GM23338 (cell line): ENCODE data around the gene PCSK2.

Source experiments
- CREB1 ChIP-seq: fragments of 250-450 bp; sonication (Bioruptor Pico); IDR thresholded peaks from 2 replicates; pipeline ENCODE4 v1.5.0; 2020; ENCODE audit warnings: low read depth, mild to moderate bottlenecking, moderate library complexity
- EZH2 ChIP-seq: fragments of 200-600 bp; sonication (generic); IDR thresholded peaks from one replicate; pipeline ENCODE4 v1.8.0; 2017; ENCODE audit warnings: antibody characterized with exemption, mild to moderate bottlenecking, low read depth; ENCODE audit not compliant: unreplicated experiment
- EZH2phosphoT487 ChIP-seq: fragments of 200-600 bp; sonication (generic); IDR thresholded peaks from one replicate; pipeline ENCODE4 v1.8.1; 2018; ENCODE audit warnings: antibody characterized with exemption; ENCODE audit not compliant: unreplicated experiment
- JUNB ChIP-seq: IDR thresholded peaks from one replicate; pipeline ENCODE4 v1.6.1; 2016; ENCODE audit warnings: antibody characterized with exemption; ENCODE audit not compliant: unreplicated experiment
- NANOG ChIP-seq: IDR thresholded peaks from 2 replicates; pipeline ENCODE4 v1.6.1; 2016; ENCODE audit warnings: antibody characterized with exemption, borderline replicate concordance
- POLR2AphosphoS5 ChIP-seq: IDR thresholded peaks from 2 replicates; pipeline ENCODE4 v1.6.1; 2016; ENCODE audit warnings: antibody characterized with exemption, low read depth
- STAT1 ChIP-seq: IDR thresholded peaks from one replicate; pipeline ENCODE4 v1.6.1; 2016; ENCODE audit warnings: antibody characterized with exemption; ENCODE audit not compliant: unreplicated experiment
- ZNF114 ChIP-seq: fragments of 250-450 bp; sonication (Bioruptor Pico); IDR thresholded peaks from 2 replicates; pipeline ENCODE4 v1.5.0; 2020; ENCODE audit warnings: mild to moderate bottlenecking, moderate library complexity
- ZNF331 ChIP-seq: fragments of 250-450 bp; sonication (Bioruptor Pico); IDR thresholded peaks from 2 replicates; pipeline ENCODE4 v1.5.0; 2020; ENCODE audit warnings: low read depth, mild to moderate bottlenecking, moderate library complexity
- TF ChIP-seq, protein P1 (sequence below), 2 experiments: fragments of 200-600 bp in 1 of 2; sonication (generic) in 1 of 2; conservative IDR thresholded peaks; 2 replicates each; pipeline versions ENCODE4 v1.5.1 to v1.6.1; 2016 to 2017; ENCODE audit warnings: antibody characterized with exemption in 2 of 2, low read depth in 2 of 2, mild to moderate bottlenecking in 2 of 2, moderate library complexity in 1 of 2
- TF ChIP-seq, protein P2 (sequence below): IDR thresholded peaks from one replicate; pipeline ENCODE4 v1.6.1; 2018; ENCODE audit warnings: antibody characterized with exemption; ENCODE audit not compliant: unreplicated experiment
- TF ChIP-seq, protein P3 (sequence below): fragments of 250-450 bp; sonication (Bioruptor Pico); IDR thresholded peaks from 2 replicates; pipeline ENCODE4 v1.5.0; 2020; ENCODE audit warnings: mild to moderate bottlenecking, moderate library complexity

DNA sequence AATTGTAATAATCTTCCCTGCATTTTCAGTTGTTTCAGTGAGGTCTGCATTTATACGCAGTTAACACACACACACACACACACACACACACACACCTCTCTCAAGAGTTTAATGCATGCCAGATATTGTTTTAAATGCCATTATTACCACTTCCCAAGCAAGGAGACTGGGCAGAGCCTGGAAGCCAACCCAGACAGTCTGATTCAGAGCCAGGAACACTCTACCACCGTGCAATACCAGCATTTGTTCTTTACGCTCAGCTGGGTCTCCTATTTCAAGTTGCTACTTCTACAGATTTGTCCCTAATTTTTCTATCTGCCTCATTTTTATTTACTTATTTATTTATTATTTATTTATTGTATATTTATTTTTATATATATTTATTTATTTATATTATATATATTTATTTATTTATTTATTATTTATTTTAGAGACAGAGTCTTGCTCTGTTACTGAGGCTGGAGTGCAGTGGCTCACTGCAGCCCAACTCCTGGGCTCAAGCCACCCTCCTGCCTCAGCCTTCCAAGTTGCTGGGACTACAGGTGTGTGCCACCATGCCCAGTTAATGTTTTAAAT lies 68.4 kb downstream of the PCSK2 start:
- TF ChIP-seq, protein P1, sequence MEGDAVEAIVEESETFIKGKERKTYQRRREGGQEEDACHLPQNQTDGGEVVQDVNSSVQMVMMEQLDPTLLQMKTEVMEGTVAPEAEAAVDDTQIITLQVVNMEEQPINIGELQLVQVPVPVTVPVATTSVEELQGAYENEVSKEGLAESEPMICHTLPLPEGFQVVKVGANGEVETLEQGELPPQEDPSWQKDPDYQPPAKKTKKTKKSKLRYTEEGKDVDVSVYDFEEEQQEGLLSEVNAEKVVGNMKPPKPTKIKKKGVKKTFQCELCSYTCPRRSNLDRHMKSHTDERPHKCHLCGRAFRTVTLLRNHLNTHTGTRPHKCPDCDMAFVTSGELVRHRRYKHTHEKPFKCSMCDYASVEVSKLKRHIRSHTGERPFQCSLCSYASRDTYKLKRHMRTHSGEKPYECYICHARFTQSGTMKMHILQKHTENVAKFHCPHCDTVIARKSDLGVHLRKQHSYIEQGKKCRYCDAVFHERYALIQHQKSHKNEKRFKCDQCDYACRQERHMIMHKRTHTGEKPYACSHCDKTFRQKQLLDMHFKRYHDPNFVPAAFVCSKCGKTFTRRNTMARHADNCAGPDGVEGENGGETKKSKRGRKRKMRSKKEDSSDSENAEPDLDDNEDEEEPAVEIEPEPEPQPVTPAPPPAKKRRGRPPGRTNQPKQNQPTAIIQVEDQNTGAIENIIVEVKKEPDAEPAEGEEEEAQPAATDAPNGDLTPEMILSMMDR (conservative IDR thresholded peaks at IDR 0.05; ENCODE audit: low read depth in 2 of 2), result no peak
- TF ChIP-seq JUNB (no peak), POLR2AphosphoS5 (no peak), NANOG (no peak), EZH2 (no peak), CREB1 (CRISPR knock-in tag) (no peak), EZH2phosphoT487 (no peak), STAT1 (no peak), ZNF331 (CRISPR knock-in tag) (no peak), ZNF114 (CRISPR knock-in tag) (no peak)
- TF ChIP-seq, protein P2, sequence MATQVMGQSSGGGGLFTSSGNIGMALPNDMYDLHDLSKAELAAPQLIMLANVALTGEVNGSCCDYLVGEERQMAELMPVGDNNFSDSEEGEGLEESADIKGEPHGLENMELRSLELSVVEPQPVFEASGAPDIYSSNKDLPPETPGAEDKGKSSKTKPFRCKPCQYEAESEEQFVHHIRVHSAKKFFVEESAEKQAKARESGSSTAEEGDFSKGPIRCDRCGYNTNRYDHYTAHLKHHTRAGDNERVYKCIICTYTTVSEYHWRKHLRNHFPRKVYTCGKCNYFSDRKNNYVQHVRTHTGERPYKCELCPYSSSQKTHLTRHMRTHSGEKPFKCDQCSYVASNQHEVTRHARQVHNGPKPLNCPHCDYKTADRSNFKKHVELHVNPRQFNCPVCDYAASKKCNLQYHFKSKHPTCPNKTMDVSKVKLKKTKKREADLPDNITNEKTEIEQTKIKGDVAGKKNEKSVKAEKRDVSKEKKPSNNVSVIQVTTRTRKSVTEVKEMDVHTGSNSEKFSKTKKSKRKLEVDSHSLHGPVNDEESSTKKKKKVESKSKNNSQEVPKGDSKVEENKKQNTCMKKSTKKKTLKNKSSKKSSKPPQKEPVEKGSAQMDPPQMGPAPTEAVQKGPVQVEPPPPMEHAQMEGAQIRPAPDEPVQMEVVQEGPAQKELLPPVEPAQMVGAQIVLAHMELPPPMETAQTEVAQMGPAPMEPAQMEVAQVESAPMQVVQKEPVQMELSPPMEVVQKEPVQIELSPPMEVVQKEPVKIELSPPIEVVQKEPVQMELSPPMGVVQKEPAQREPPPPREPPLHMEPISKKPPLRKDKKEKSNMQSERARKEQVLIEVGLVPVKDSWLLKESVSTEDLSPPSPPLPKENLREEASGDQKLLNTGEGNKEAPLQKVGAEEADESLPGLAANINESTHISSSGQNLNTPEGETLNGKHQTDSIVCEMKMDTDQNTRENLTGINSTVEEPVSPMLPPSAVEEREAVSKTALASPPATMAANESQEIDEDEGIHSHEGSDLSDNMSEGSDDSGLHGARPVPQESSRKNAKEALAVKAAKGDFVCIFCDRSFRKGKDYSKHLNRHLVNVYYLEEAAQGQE, result no peak
- TF ChIP-seq, protein P3, sequence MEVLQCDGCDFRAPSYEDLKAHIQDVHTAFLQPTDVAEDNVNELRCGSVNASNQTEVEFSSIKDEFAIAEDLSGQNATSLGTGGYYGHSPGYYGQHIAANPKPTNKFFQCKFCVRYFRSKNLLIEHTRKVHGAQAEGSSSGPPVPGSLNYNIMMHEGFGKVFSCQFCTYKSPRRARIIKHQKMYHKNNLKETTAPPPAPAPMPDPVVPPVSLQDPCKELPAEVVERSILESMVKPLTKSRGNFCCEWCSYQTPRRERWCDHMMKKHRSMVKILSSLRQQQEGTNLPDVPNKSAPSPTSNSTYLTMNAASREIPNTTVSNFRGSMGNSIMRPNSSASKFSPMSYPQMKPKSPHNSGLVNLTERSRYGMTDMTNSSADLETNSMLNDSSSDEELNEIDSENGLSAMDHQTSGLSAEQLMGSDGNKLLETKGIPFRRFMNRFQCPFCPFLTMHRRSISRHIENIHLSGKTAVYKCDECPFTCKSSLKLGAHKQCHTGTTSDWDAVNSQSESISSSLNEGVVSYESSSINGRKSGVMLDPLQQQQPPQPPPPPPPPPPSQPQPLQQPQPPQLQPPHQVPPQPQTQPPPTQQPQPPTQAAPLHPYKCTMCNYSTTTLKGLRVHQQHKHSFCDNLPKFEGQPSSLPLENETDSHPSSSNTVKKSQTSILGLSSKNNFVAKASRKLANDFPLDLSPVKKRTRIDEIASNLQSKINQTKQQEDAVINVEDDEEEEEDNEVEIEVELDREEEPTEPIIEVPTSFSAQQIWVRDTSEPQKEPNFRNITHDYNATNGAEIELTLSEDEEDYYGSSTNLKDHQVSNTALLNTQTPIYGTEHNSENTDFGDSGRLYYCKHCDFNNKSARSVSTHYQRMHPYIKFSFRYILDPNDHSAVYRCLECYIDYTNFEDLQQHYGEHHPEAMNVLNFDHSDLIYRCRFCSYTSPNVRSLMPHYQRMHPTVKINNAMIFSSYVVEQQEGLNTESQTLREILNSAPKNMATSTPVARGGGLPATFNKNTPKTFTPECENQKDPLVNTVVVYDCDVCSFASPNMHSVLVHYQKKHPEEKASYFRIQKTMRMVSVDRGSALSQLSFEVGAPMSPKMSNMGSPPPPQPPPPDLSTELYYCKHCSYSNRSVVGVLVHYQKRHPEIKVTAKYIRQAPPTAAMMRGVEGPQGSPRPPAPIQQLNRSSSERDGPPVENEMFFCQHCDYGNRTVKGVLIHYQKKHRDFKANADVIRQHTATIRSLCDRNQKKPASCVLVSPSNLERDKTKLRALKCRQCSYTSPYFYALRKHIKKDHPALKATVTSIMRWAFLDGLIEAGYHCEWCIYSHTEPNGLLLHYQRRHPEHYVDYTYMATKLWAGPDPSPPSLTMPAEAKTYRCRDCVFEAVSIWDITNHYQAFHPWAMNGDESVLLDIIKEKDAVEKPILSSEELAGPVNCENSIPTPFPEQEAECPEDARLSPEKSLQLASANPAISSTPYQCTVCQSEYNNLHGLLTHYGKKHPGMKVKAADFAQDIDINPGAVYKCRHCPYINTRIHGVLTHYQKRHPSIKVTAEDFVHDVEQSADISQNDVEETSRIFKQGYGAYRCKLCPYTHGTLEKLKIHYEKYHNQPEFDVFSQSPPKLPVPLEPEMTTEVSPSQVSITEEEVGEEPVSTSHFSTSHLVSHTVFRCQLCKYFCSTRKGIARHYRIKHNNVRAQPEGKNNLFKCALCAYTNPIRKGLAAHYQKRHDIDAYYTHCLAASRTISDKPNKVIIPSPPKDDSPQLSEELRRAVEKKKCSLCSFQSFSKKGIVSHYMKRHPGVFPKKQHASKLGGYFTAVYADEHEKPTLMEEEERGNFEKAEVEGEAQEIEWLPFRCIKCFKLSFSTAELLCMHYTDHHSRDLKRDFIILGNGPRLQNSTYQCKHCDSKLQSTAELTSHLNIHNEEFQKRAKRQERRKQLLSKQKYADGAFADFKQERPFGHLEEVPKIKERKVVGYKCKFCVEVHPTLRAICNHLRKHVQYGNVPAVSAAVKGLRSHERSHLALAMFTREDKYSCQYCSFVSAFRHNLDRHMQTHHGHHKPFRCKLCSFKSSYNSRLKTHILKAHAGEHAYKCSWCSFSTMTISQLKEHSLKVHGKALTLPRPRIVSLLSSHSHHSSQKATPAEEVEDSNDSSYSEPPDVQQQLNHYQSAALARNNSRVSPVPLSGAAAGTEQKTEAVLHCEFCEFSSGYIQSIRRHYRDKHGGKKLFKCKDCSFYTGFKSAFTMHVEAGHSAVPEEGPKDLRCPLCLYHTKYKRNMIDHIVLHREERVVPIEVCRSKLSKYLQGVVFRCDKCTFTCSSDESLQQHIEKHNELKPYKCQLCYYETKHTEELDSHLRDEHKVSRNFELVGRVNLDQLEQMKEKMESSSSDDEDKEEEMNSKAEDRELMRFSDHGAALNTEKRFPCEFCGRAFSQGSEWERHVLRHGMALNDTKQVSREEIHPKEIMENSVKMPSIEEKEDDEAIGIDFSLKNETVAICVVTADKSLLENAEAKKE, result no peak
